HK-2 (cell line): Measurements from ENCODE around the gene DEPDC1B.
"Not testable (repeated sequence)": the region's sequence is repeated elsewhere in the genome, so short reads cannot be mapped to it uniquely, and the experiment has no call there.

Source experiments
- DNase-seq: peaks from one replicate; pipeline ENCODE4 v3.0.0-alpha.2; 2018; ENCODE audit not compliant: unreplicated experiment

Gene DEPDC1B

GRCh38 chr5:60584304-60584703 lies 115.7 kb downstream of the DEPDC1B start:
- DNase-seq = no peak

- DNase-seq = no peak
These were observed 116.3 kb downstream of the DEPDC1B start for GRCh38 chr5:60583616-60584015.

GRCh38 chr5:60578315-60578714 lies 121.7 kb downstream of the DEPDC1B start:
- no peak for DNase-seq

DNA sequence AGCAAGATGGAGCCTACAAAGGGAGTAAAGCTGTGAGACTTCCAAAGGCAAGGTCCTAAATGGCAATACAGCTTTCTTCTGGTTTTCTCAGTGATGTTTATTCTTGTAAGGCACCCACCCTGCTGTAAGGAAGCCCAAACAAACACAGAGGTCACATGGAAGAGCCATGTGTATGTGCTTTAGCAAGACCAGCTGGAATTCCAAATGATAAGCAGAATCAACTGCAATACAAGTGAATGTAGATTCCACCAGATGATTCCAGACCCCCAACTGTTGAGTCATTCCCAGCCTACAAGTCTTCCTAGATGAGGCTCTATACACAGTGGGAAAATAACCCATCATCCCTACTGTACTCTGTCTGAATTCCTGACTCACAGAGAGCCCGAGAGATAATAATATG lies 122.8 kb downstream of the DEPDC1B start:
- no peak for DNase-seq

GRCh38 chr5:60576425-60576824 lies 123.5 kb downstream of the DEPDC1B start:
- DNase-seq = no peak

GRCh38 chr5:60568646-60569045 lies 131.3 kb downstream of the DEPDC1B start:
- DNase-seq = no peak

DNA sequence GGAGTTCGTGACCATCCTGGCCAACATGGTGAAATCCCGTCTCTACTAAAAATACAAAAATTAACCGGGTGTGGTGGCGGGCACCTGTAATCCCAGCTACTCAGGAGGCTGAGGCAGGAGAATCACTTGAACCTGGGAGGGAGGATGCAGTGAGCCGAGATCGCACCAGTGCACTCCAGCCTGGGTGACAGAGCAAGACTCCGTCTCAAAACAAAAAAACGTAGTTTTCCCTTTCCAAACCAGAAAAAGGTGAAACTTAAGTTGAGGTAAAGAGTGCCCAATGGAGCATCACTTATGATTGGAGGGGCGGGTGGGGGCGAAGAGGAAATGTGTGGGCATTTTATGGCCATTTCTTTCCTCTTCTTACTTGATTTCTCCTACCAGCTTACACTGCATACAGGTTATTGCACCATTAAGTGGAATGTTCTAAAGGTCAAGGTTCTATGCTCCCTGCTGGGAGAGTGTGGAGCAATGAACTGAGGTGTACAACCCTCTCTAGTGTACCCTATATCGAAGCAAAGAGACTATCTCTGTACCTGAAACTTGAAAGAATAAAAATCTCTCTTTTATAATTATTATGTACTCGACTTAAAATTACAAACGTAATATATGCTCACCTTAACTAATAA lies 136.2 kb downstream of the DEPDC1B start:
- DNase-seq = no peak

DNA sequence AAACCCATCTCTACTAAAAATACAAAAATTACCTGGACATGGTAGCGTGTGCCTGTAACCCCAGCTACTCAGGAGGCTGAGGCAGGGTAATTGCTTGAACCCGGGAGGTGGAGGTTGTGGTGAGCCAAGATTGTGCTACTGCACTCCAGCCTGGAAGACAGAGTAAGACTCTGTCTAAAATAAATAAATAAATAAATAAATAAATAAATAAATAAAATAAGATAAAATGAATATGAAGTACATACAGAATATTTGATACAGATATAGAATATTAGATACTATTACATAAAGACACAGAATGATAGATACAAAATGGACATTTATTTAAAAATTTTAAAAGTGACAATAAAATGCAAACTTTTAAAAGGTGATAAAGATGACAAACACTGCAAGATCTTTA lies 146.7 kb downstream of the DEPDC1B start:
- not testable (repeated sequence) for DNase-seq

- DNase-seq = no peak
These were observed 148.1 kb downstream of the DEPDC1B start for GRCh38 chr5:60551829-60552228.

DNA sequence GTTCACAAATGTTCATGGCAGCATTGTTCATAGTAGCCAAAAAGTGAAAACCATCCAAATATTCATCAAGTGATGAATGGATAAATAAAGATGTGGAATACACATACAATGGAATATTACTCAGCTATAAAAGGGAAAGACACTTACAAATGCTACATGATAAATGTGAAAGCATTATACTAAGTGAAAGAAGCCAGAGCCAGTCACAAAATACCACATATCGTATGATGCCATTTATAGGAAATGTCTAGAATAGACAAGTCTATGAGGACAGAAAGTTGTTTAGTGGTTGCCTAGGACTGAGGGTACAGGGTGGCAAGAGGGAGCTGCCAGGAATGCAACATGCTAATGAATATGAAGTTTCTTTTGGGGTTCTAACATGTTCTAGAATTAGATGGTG lies 148.7 kb downstream of the DEPDC1B start:
- DNase-seq = no peak

GRCh38 chr5:60550311-60550710 lies 149.7 kb downstream of the DEPDC1B start:
- DNase-seq = no peak

- no peak for DNase-seq
These were observed 150.1 kb downstream of the DEPDC1B start for GRCh38 chr5:60549841-60550240.
